ENCODE measurements around the gene ASB14.

Gene ASB14

GRCh38 chr3:57278237-57278636 is 14.2 kb downstream of the ASB14 start:
- H3K4me3 ChIP-seq (ENCODE audit: low read length), result no peak overlapping the region
- TF ChIP-seq, protein P1, sequence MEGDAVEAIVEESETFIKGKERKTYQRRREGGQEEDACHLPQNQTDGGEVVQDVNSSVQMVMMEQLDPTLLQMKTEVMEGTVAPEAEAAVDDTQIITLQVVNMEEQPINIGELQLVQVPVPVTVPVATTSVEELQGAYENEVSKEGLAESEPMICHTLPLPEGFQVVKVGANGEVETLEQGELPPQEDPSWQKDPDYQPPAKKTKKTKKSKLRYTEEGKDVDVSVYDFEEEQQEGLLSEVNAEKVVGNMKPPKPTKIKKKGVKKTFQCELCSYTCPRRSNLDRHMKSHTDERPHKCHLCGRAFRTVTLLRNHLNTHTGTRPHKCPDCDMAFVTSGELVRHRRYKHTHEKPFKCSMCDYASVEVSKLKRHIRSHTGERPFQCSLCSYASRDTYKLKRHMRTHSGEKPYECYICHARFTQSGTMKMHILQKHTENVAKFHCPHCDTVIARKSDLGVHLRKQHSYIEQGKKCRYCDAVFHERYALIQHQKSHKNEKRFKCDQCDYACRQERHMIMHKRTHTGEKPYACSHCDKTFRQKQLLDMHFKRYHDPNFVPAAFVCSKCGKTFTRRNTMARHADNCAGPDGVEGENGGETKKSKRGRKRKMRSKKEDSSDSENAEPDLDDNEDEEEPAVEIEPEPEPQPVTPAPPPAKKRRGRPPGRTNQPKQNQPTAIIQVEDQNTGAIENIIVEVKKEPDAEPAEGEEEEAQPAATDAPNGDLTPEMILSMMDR (conservative IDR thresholded peaks at IDR 0.05; ENCODE audit: low read depth, low read length), result no peak
- DNase-seq (ENCODE audit: low read depth), result no peak

DNA sequence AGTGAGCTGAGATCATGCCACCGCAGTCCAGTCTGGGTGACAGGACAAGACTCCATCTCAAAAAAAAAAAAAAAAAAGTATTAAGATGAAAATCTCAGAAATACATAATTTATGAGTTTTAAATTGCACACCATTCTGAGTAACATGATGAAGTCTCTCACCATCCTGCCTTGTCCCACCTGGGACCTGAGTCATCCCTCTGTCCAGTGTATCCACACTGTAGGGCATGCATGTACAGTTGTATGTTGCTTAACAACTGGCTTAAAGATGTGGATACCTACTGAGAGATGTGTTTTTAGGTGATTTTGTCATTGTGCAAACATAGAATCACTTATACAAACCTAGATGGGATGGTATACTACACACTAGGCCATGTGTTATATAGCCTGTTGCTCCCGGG is 17.1 kb downstream of the ASB14 start:
- DNase-seq (ENCODE audit: low read depth), result no peak
- H3K4me3 ChIP-seq (ENCODE audit: low read length), result no peak overlapping the region
- TF ChIP-seq, protein P1 (conservative IDR thresholded peaks at IDR 0.05; ENCODE audit: low read depth, low read length), result no peak

- H3K4me3 ChIP-seq (ENCODE audit: low read length), result no peak overlapping the region
- DNase-seq (ENCODE audit: low read depth), result no peak
- TF ChIP-seq, protein P1 (conservative IDR thresholded peaks at IDR 0.05; ENCODE audit: low read depth, low read length), result no peak
These were observed 17.6 kb downstream of the ASB14 start for GRCh38 chr3:57274845-57275244.

- no peak for DNase-seq (ENCODE audit: low read depth)
- no peak overlapping the region for H3K4me3 ChIP-seq (ENCODE audit: low read length)
- TF ChIP-seq, protein P1 (conservative IDR thresholded peaks at IDR 0.05; ENCODE audit: low read depth, low read length), result no peak
These were observed 24.1 kb downstream of the ASB14 start for GRCh38 chr3:57268416-57268815.

DNA sequence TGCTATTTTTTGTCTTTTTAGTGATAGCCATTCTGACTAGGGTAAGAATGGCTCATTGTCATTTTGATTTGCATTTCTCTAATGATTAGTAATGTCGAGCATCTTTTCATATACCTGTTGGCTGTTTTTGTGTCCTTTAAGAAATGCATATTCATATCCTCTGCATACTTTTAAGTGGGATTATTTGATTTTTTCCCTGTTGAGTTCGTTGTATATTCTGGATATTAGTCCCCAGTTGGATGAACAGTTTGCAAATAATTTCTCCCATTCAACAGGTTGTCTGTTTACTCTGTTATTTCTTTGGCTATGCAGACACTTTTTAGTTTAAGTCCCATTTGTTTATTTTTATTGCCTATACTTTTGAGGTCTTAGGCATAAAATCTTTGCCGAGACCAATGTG is 30.6 kb downstream of the ASB14 start:
- no peak for DNase-seq (ENCODE audit: low read depth)
- H3K4me3 ChIP-seq (ENCODE audit: low read length), result no peak overlapping the region
- TF ChIP-seq, protein P1 (conservative IDR thresholded peaks at IDR 0.05; ENCODE audit: low read depth, low read length), result no peak

DNA sequence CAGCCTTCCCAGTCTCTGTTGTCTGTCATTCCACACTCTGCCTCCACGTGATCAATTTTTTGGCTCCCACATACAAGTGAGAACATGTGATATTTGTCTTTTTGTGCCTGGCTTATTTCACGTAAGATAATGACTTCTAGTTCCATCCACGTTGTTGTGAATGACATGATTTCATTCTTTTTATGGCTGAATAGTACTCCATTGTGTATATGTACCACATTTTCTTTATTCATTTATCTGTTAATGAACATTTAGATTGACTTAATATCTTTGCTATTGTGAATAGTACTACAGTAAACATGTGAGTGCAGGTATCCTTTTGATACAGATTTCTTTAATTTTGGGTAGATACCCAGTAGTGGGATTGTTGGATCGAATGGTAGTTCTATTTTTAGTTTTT is 31.4 kb downstream of the ASB14 start:
- H3K4me3 ChIP-seq (ENCODE audit: low read length), result no peak overlapping the region
- TF ChIP-seq, protein P1 (conservative IDR thresholded peaks at IDR 0.05; ENCODE audit: low read depth, low read length), result no peak
- no peak for DNase-seq (ENCODE audit: low read depth)

GRCh38 chr3:57257678-57258077 is 34.8 kb downstream of the ASB14 start:
- TF ChIP-seq, protein P1 (conservative IDR thresholded peaks at IDR 0.05; ENCODE audit: low read depth, low read length), result no peak
- DNase-seq (ENCODE audit: low read depth), result no peak
- no peak overlapping the region for H3K4me3 ChIP-seq (ENCODE audit: low read length)

Measured in retinal pigment epithelial cell (primary cell).